ENCODE measurements around the gene DPH1.
A peak's percentile ranks its signal among the peaks of the same experiment; 100 is the strongest.

The DPH1 gene

GRCh38 chr17:2023692-2024571 is 6.0 kb upstream of the DPH1 start (continued):
- TF ChIP-seq ZNF16 (tag by site-specific recombination; IDR thresholded peaks at IDR 0.05; ENCODE audit: low read depth) (no peak), INSM2 (tag by site-specific recombination; IDR thresholded peaks at IDR 0.05) (no peak), ZSCAN5A (tag by site-specific recombination; IDR thresholded peaks at IDR 0.05) (no peak), PRDM6 (tag by site-specific recombination; IDR thresholded peaks at IDR 0.05) (no peak), ZNF510 (tag by site-specific recombination; IDR thresholded peaks at IDR 0.05; ENCODE audit: insufficient replicate concordance) (no peak), BCL11A (tag by site-specific recombination; IDR thresholded peaks at IDR 0.05; ENCODE audit: low read depth) (peak; percentile 68), ZNF837 (tag by site-specific recombination; IDR thresholded peaks at IDR 0.05) (no peak), ZNF280C (tag by site-specific recombination; IDR thresholded peaks at IDR 0.05) (no peak), PRDM2 (tag by site-specific recombination; IDR thresholded peaks at IDR 0.05; ENCODE audit: borderline replicate concordance) (no peak), ZBTB1 (tag by site-specific recombination; IDR thresholded peaks at IDR 0.05) (no peak), ZBTB17 (tag by site-specific recombination; IDR thresholded peaks at IDR 0.05) (peak; percentile 70; the same call in 1 of the 2 replicates), EGR2 (tag by site-specific recombination; IDR thresholded peaks at IDR 0.05; ENCODE audit: low read depth) (no peak), ZNF404 (tag by site-specific recombination; IDR thresholded peaks at IDR 0.05) (no peak), ZSCAN23 (tag by site-specific recombination; IDR thresholded peaks at IDR 0.05) (no peak), ZNF398 (tag by site-specific recombination; IDR thresholded peaks at IDR 0.05) (peak; percentile 71; the same call in 1 of the 2 replicates), ZNF768 (tag by site-specific recombination; IDR thresholded peaks at IDR 0.05) (no peak), ZNF114 (tag by site-specific recombination; IDR thresholded peaks at IDR 0.05) (no peak), ZNF660 (tag by site-specific recombination; IDR thresholded peaks at IDR 0.05) (peak; percentile 63; the same call in 1 of the 2 replicates), ZNF223 (tag by site-specific recombination; IDR thresholded peaks at IDR 0.05) (no peak), MEIS1 (CRISPR knock-in tag; IDR thresholded peaks at IDR 0.05; ENCODE audit: borderline replicate concordance) (no peak), ZFP3 (tag by site-specific recombination; IDR thresholded peaks at IDR 0.05; ENCODE audit: low read depth) (no peak), ZNF704 (tag by site-specific recombination; IDR thresholded peaks at IDR 0.05) (no peak)

Measured in HEK293 (cell line).